ENCODE results near the gene SLC36A1. TPM values are rescaled to one million over a fixed set of nuclear protein-coding genes. Genes with fewer than 3 reads are reported as not detected.

The SLC36A1 gene
- total RNA-seq, 3 donors from 2014 or later (not counting 1 experiment from before 2014, with no cell fraction given), result 10.9 to 16.1 (median 13.0) TPM

GRCh38 chr5:151509231-151509630 lies 61.8 kb downstream of the SLC36A1 start:
- Histone ChIP-seq H3K27me3 (ENCODE audit: control insufficient read depth, insufficient read depth, low read length) (no peaks in the 10 kb centered on the region), H3K27ac (ENCODE audit: low read length) (no peak overlapping the region), H3K9me3 (ENCODE audit: control insufficient read depth, insufficient read depth, low read length) (no peaks in the 10 kb centered on the region), H3K4me1 (ENCODE audit: control insufficient read depth, insufficient read depth, low read length) (no peaks in the 10 kb centered on the region), H3K36me3 (ENCODE audit: control insufficient read depth, insufficient read depth, low read length) (no peaks in the 10 kb centered on the region), H3K4me3 (ENCODE audit: low read length) (no peak overlapping the region)
- no peaks in the 10 kb centered on the region for H3K36me3 Mint-ChIP-seq
- H3K4me3 Mint-ChIP-seq, result no peak overlapping the region
- TF ChIP-seq CTCF (IDR thresholded peaks at IDR 0.05), result no peak
- no peaks in the 10 kb centered on the region for H3K4me1 Mint-ChIP-seq
- no peaks in the 10 kb centered on the region for H3K27me3 Mint-ChIP-seq (ENCODE audit: low read depth in 2 of 2)
- DNase-seq, result no peak
- no peak for ATAC-seq
- intact Hi-C loops (cut with micrococcal nuclease), result no loop called here
- no peaks in the 10 kb centered on the region for H3K9me3 Mint-ChIP-seq
- WGBS (ENCODE audit: insufficient coverage), result 78% methylated on average over 4 of the region's 5 CpGs
- no peak overlapping the region for H3K27ac Mint-ChIP-seq

GRCh38 chr5:151509836-151510235 lies 62.4 kb downstream of the SLC36A1 start:
- intact Hi-C loops (cut with micrococcal nuclease), result no loop called here
- Histone ChIP-seq H3K9me3 (ENCODE audit: control insufficient read depth, insufficient read depth, low read length) (no peaks in the 10 kb centered on the region), H3K36me3 (ENCODE audit: control insufficient read depth, insufficient read depth, low read length) (no peaks in the 10 kb centered on the region), H3K4me1 (ENCODE audit: control insufficient read depth, insufficient read depth, low read length) (no peaks in the 10 kb centered on the region), H3K27me3 (ENCODE audit: control insufficient read depth, insufficient read depth, low read length) (no peaks in the 10 kb centered on the region), H3K4me3 (ENCODE audit: low read length) (no peak overlapping the region), H3K27ac (ENCODE audit: low read length) (no peak overlapping the region)
- Mint-ChIP-seq H3K36me3 (no peaks in the 10 kb centered on the region), H3K27ac (no peak overlapping the region), H3K9me3 (no peaks in the 10 kb centered on the region), H3K4me1 (no peaks in the 10 kb centered on the region), H3K27me3 (ENCODE audit: low read depth in 2 of 2) (no peaks in the 10 kb centered on the region), H3K4me3 (no peak overlapping the region)
- 97% methylated on average over 3 of the region's 3 CpGs for WGBS (ENCODE audit: insufficient coverage)
- no peak for TF ChIP-seq CTCF (IDR thresholded peaks at IDR 0.05)
- ATAC-seq (no peak), DNase-seq (no peak)

- H3K9me3 Mint-ChIP-seq, result no peaks in the 10 kb centered on the region
- no peaks in the 10 kb centered on the region for H3K36me3 Mint-ChIP-seq
- H3K27ac Mint-ChIP-seq, result no peak overlapping the region
- Histone ChIP-seq H3K36me3 (ENCODE audit: control insufficient read depth, insufficient read depth, low read length) (no peaks in the 10 kb centered on the region), H3K4me1 (ENCODE audit: control insufficient read depth, insufficient read depth, low read length) (no peaks in the 10 kb centered on the region), H3K4me3 (ENCODE audit: low read length) (no peak overlapping the region), H3K27me3 (ENCODE audit: control insufficient read depth, insufficient read depth, low read length) (no peaks in the 10 kb centered on the region), H3K27ac (ENCODE audit: low read length) (no peak overlapping the region), H3K9me3 (ENCODE audit: control insufficient read depth, insufficient read depth, low read length) (no peaks in the 10 kb centered on the region)
- intact Hi-C loops (cut with micrococcal nuclease), result no loop called here
- no peaks in the 10 kb centered on the region for H3K4me1 Mint-ChIP-seq
- no peaks in the 10 kb centered on the region for H3K27me3 Mint-ChIP-seq (ENCODE audit: low read depth in 2 of 2)
- ATAC-seq (no peak), DNase-seq (no peak)
- no peak overlapping the region for H3K4me3 Mint-ChIP-seq
- 98% methylated on average over 8 of the region's 8 CpGs for WGBS (ENCODE audit: insufficient coverage)
- TF ChIP-seq CTCF (IDR thresholded peaks at IDR 0.05), result no peak
These were observed 69.9 kb downstream of the SLC36A1 start for GRCh38 chr5:151517122-151517920.

GRCh38 chr5:151520294-151520693 lies 72.9 kb downstream of the SLC36A1 start:
- H3K27me3 Mint-ChIP-seq (ENCODE audit: low read depth in 2 of 2), result no peaks in the 10 kb centered on the region
- Histone ChIP-seq H3K27me3 (ENCODE audit: control insufficient read depth, insufficient read depth, low read length) (no peaks in the 10 kb centered on the region), H3K4me1 (ENCODE audit: control insufficient read depth, insufficient read depth, low read length) (no peaks in the 10 kb centered on the region), H3K36me3 (ENCODE audit: control insufficient read depth, insufficient read depth, low read length) (no peaks in the 10 kb centered on the region), H3K9me3 (ENCODE audit: control insufficient read depth, insufficient read depth, low read length) (no peaks in the 10 kb centered on the region), H3K4me3 (ENCODE audit: low read length) (no peak overlapping the region), H3K27ac (ENCODE audit: low read length) (no peak overlapping the region)
- WGBS (ENCODE audit: insufficient coverage), result 76% methylated on average over 5 of the region's 7 CpGs
- no peak overlapping the region for H3K4me3 Mint-ChIP-seq
- no peaks in the 10 kb centered on the region for H3K36me3 Mint-ChIP-seq
- peak in 1 of 2 donors; percentile 15 for DNase-seq
- no peak overlapping the region for H3K27ac Mint-ChIP-seq
- no peak for ATAC-seq
- H3K9me3 Mint-ChIP-seq, result no peaks in the 10 kb centered on the region
- intact Hi-C loops (cut with micrococcal nuclease), result no loop called here
- no peaks in the 10 kb centered on the region for H3K4me1 Mint-ChIP-seq
- no peak for TF ChIP-seq CTCF (IDR thresholded peaks at IDR 0.05)

All from natural killer cell (primary cell).